ENCODE data around the gene CRYBG3.

The CRYBG3 gene

GRCh38 chr3:97911459-97911858 lies 89.6 kb downstream of the CRYBG3 start:
- TF ChIP-seq CTCF (conservative IDR thresholded peaks at IDR 0.05) (no peak), ZFX (IDR thresholded peaks at IDR 0.05) (no peak)
- H3K27ac ChIP-seq = no peak overlapping the region

GRCh38 chr3:97914388-97914787 lies 92.6 kb downstream of the CRYBG3 start:
- TF ChIP-seq ZFX (IDR thresholded peaks at IDR 0.05) (no peak), CTCF (conservative IDR thresholded peaks at IDR 0.05) (no peak)
- H3K27ac ChIP-seq = no peak overlapping the region

GRCh38 chr3:97916576-97916975 lies 94.8 kb downstream of the CRYBG3 start:
- TF ChIP-seq ZFX (IDR thresholded peaks at IDR 0.05) (no peak), CTCF (conservative IDR thresholded peaks at IDR 0.05) (no peak)
- no peak overlapping the region for H3K27ac ChIP-seq

- H3K27ac ChIP-seq = no peak overlapping the region
- no peak for TF ChIP-seq CTCF (conservative IDR thresholded peaks at IDR 0.05)
- TF ChIP-seq ZFX (IDR thresholded peaks at IDR 0.05) = no peak
These were observed 96.2 kb downstream of the CRYBG3 start for GRCh38 chr3:97917813-97918536.

- H3K27ac ChIP-seq = no peak overlapping the region
- TF ChIP-seq ZFX (IDR thresholded peaks at IDR 0.05) = no peak
- no peak for TF ChIP-seq CTCF (conservative IDR thresholded peaks at IDR 0.05)
These were observed 105.9 kb downstream of the CRYBG3 start for GRCh38 chr3:97927704-97928103.

GRCh38 chr3:97928986-97929385 lies 107.2 kb downstream of the CRYBG3 start:
- no peak overlapping the region for H3K27ac ChIP-seq
- no peak for TF ChIP-seq ZFX (IDR thresholded peaks at IDR 0.05)
- TF ChIP-seq CTCF (conservative IDR thresholded peaks at IDR 0.05) = no peak

GRCh38 chr3:97930018-97930417 lies 108.2 kb downstream of the CRYBG3 start:
- no peak overlapping the region for H3K27ac ChIP-seq
- TF ChIP-seq ZFX (IDR thresholded peaks at IDR 0.05) (no peak), CTCF (conservative IDR thresholded peaks at IDR 0.05) (no peak)

Data from C4-2B (cell line).